ENCODE results near the gene BTBD9. TPM values are rescaled to one million over a fixed set of nuclear protein-coding genes. Genes with fewer than 3 reads are reported as not detected.

The BTBD9 gene
- total RNA-seq, 1 donor from 2014 or later = 10.3 TPM

GRCh38 chr6:38367231-38367630 is 272.5 kb downstream of the BTBD9 start:
- no peak overlapping the region for H3K4me2 ChIP-seq (ENCODE audit: low read length)
- Mint-ChIP-seq H3K4me1 (ENCODE audit: low read depth, unreplicated experiment) (peaks cover 8% of the 10 kb centered on the region), H3K27me3 (ENCODE audit: low read depth, unreplicated experiment) (no peaks in the 10 kb centered on the region), H3K4me3 (ENCODE audit: unreplicated experiment) (no peak overlapping the region), H3K27ac (ENCODE audit: unreplicated experiment) (no peak overlapping the region), H3K9me3 (ENCODE audit: unreplicated experiment) (no peaks in the 10 kb centered on the region), H3K36me3 (ENCODE audit: low read depth, unreplicated experiment) (no peaks in the 10 kb centered on the region)
- no peak overlapping the region for H3K27ac ChIP-seq (ENCODE audit: low read depth, low read length)
- no peak overlapping the region for H3K9ac ChIP-seq (ENCODE audit: low read length)
- H4K20me1 ChIP-seq (ENCODE audit: insufficient read depth, low read length) = no peaks in the 10 kb centered on the region
- H3K27me3 ChIP-seq (ENCODE audit: insufficient read depth, low read length) = no peaks in the 10 kb centered on the region
- FAIRE-seq (no peak), DNase-seq (ENCODE audit: low read depth) (no peak)
- TF ChIP-seq EZH2 (IDR thresholded peaks at IDR 0.05; ENCODE audit: insufficient read depth, low read length) (no peak), CTCF (IDR thresholded peaks at IDR 0.05; ENCODE audit: insufficient read depth, low read depth, low read length) (no peak)
- H3K36me3 ChIP-seq (ENCODE audit: insufficient read depth, low read length) = no peaks in the 10 kb centered on the region
- H3K9me3 ChIP-seq (ENCODE audit: insufficient read depth, low read depth, low read length) = no peaks in the 10 kb centered on the region
- no peak overlapping the region for H2AFZ ChIP-seq (ENCODE audit: low read depth, low read length)
- no peaks in the 10 kb centered on the region for H3K79me2 ChIP-seq (ENCODE audit: insufficient read depth, low read length)
- no peak overlapping the region for H3K4me3 ChIP-seq (ENCODE audit: insufficient read depth, low read depth, low read length)
- H3K4me1 ChIP-seq (ENCODE audit: insufficient read depth, low read length) = no peaks in the 10 kb centered on the region

- H3K4me1 ChIP-seq (ENCODE audit: insufficient read depth, low read length) = no peaks in the 10 kb centered on the region
- FAIRE-seq (no peak), DNase-seq (ENCODE audit: low read depth) (no peak)
- no peak for TF ChIP-seq EZH2 (IDR thresholded peaks at IDR 0.05; ENCODE audit: insufficient read depth, low read length)
- no peak for TF ChIP-seq CTCF (IDR thresholded peaks at IDR 0.05; ENCODE audit: insufficient read depth, low read depth, low read length)
- no peak overlapping the region for H3K4me2 ChIP-seq (ENCODE audit: low read length)
- no peaks in the 10 kb centered on the region for H3K36me3 Mint-ChIP-seq (ENCODE audit: low read depth, unreplicated experiment)
- H3K27ac Mint-ChIP-seq (ENCODE audit: unreplicated experiment) = no peak overlapping the region
- no peaks in the 10 kb centered on the region for H3K27me3 ChIP-seq (ENCODE audit: insufficient read depth, low read length)
- no peaks in the 10 kb centered on the region for H3K9me3 Mint-ChIP-seq (ENCODE audit: unreplicated experiment)
- no peaks in the 10 kb centered on the region for H3K9me3 ChIP-seq (ENCODE audit: insufficient read depth, low read depth, low read length)
- H3K27ac ChIP-seq (ENCODE audit: low read depth, low read length) = no peak overlapping the region
- H3K4me3 Mint-ChIP-seq (ENCODE audit: unreplicated experiment) = no peak overlapping the region
- no peaks in the 10 kb centered on the region for H3K79me2 ChIP-seq (ENCODE audit: insufficient read depth, low read length)
- H3K4me3 ChIP-seq (ENCODE audit: insufficient read depth, low read depth, low read length) = no peak overlapping the region
- no peaks in the 10 kb centered on the region for H3K36me3 ChIP-seq (ENCODE audit: insufficient read depth, low read length)
- peaks cover 8% of the 10 kb centered on the region for H3K4me1 Mint-ChIP-seq (ENCODE audit: low read depth, unreplicated experiment)
- no peak overlapping the region for H3K9ac ChIP-seq (ENCODE audit: low read length)
- no peak overlapping the region for H2AFZ ChIP-seq (ENCODE audit: low read depth, low read length)
- no peaks in the 10 kb centered on the region for H3K27me3 Mint-ChIP-seq (ENCODE audit: low read depth, unreplicated experiment)
- no peaks in the 10 kb centered on the region for H4K20me1 ChIP-seq (ENCODE audit: insufficient read depth, low read length)
These were observed 273.5 kb downstream of the BTBD9 start for GRCh38 chr6:38366234-38366633.

- H4K20me1 ChIP-seq (ENCODE audit: insufficient read depth, low read length) = no peaks in the 10 kb centered on the region
- FAIRE-seq (no peak), DNase-seq (ENCODE audit: low read depth) (no peak)
- no peaks in the 10 kb centered on the region for H3K36me3 Mint-ChIP-seq (ENCODE audit: low read depth, unreplicated experiment)
- H3K4me1 ChIP-seq (ENCODE audit: insufficient read depth, low read length) = no peaks in the 10 kb centered on the region
- H3K36me3 ChIP-seq (ENCODE audit: insufficient read depth, low read length) = no peaks in the 10 kb centered on the region
- no peak overlapping the region for H3K4me2 ChIP-seq (ENCODE audit: low read length)
- H3K79me2 ChIP-seq (ENCODE audit: insufficient read depth, low read length) = no peaks in the 10 kb centered on the region
- no peak overlapping the region for H3K27ac ChIP-seq (ENCODE audit: low read depth, low read length)
- no peaks in the 10 kb centered on the region for H3K9me3 ChIP-seq (ENCODE audit: insufficient read depth, low read depth, low read length)
- TF ChIP-seq EZH2 (IDR thresholded peaks at IDR 0.05; ENCODE audit: insufficient read depth, low read length) (no peak), CTCF (IDR thresholded peaks at IDR 0.05; ENCODE audit: insufficient read depth, low read depth, low read length) (no peak)
- no peaks in the 10 kb centered on the region for H3K9me3 Mint-ChIP-seq (ENCODE audit: unreplicated experiment)
- no peaks in the 10 kb centered on the region for H3K27me3 Mint-ChIP-seq (ENCODE audit: low read depth, unreplicated experiment)
- H3K9ac ChIP-seq (ENCODE audit: low read length) = no peak overlapping the region
- no peak overlapping the region for H3K4me3 ChIP-seq (ENCODE audit: insufficient read depth, low read depth, low read length)
- H3K27me3 ChIP-seq (ENCODE audit: insufficient read depth, low read length) = no peaks in the 10 kb centered on the region
- peaks cover 8% of the 10 kb centered on the region for H3K4me1 Mint-ChIP-seq (ENCODE audit: low read depth, unreplicated experiment)
- H2AFZ ChIP-seq (ENCODE audit: low read depth, low read length) = no peak overlapping the region
- H3K4me3 Mint-ChIP-seq (ENCODE audit: unreplicated experiment) = no peak overlapping the region
- no peak overlapping the region for H3K27ac Mint-ChIP-seq (ENCODE audit: unreplicated experiment)
These were observed 275.0 kb downstream of the BTBD9 start for GRCh38 chr6:38364775-38365174.
